Measurements from ENCODE around the gene CNIH4. TPM values are rescaled to one million over a fixed set of nuclear protein-coding genes. Genes with fewer than 3 reads are reported as not detected.

The CNIH4 gene
- total and polyA plus RNA-seq, 10 of the 15 experiments (the other 5 are each of a cell fraction or from before 2014, with no cell fraction given), result 23.2 to 173 (median 51.4) TPM

GRCh38 chr1:224368409-224368808 lies 11.7 kb downstream of the CNIH4 start (continued):
- no peak for TF ChIP-seq MLLT1 (IDR thresholded peaks at IDR 0.05)

- Histone ChIP-seq H3K27me3 (replicated peaks in 1 of 2; ENCODE audit: control insufficient read depth in 2 of 2, insufficient read depth in 2 of 2, low read length in 1 of 2) (no peaks in the 10 kb centered on the region), H3K9ac (ENCODE audit: control insufficient read depth, insufficient read depth, low read length) (no peak overlapping the region), H3K36me3 (ENCODE audit: control insufficient read depth in 2 of 2, insufficient read depth in 2 of 2, low read length in 1 of 2) (peaks cover 4 to 35% of the 10 kb centered on the region in 2 experiments), H3K9me3 (replicated peaks; ENCODE audit: control insufficient read depth, insufficient read depth, low read length) (no peaks in the 10 kb centered on the region), H3K4me2 (ENCODE audit: control insufficient read depth, insufficient read depth) (no peak overlapping the region), H4K20me1 (ENCODE audit: control insufficient read depth, insufficient read depth) (no peaks in the 10 kb centered on the region), H2AFZ (ENCODE audit: control insufficient read depth, low read depth, low read length) (no peak overlapping the region), H3K27ac (ENCODE audit: control insufficient read depth, insufficient read depth) (peak overlapping the region; percentile 16; the same call in 1 of the 2 replicates), H3K4me1 (ENCODE audit: control insufficient read depth, insufficient read depth, low read length) (peaks cover 39% of the 10 kb centered on the region), H3K79me2 (ENCODE audit: control insufficient read depth, insufficient read depth, low read length) (no peaks in the 10 kb centered on the region; the same call in 1 of the 2 replicates), H3K4me3 (no peak overlapping the region)
- ChIA-PET POLR2A (no interaction called here), CTCF (interaction anchor here (0.5 kb wide), 1 partner anchor 100 kb away, joined by 3 read pairs; no protein-coding TSS in a partner anchor), SMC1A (ENCODE audit: uncharacterized antibody, unreplicated experiment) (interaction anchor here (0.7 kb wide), 1 partner anchor 16 kb away, joined by 3 read pairs; no protein-coding TSS in a partner anchor), RAD21 (ENCODE audit: unreplicated experiment) (no interaction called here)
- no TSS peak for BruUV-seq (replicated peaks)
- ATAC-seq, result no peak
- no peak for DNase-seq (ENCODE audit: low read depth, low spot score)
- intact Hi-C loops (cut with micrococcal nuclease; ENCODE audit: unreplicated experiment), result no loop called here
- TF ChIP-seq LARP7 (IDR thresholded peaks at IDR 0.05), result no peak
- no peak for TF ChIP-seq BCLAF1 (IDR thresholded peaks at IDR 0.05)
- no peak for FAIRE-seq
- WGBS (ENCODE audit: insufficient coverage, insufficient replicate concordance, low lambda C conversion rate, missing lambda C conversion rate), result 84% methylated on average over 5 of the region's 5 CpGs
- in situ Hi-C loops (cut with MboI), result no loop called here
These were observed 16.4 kb downstream of the CNIH4 start for GRCh38 chr1:224373008-224373590.
